Endodermal cell (in vitro differentiated cells): Measurements from ENCODE around the gene CHST11. TPM values are rescaled to one million over a fixed set of nuclear protein-coding genes. Genes with fewer than 3 reads are reported as not detected.

Experiments
- DNase-seq: peaks from one replicate; pipeline ENCODE4 v3.0.0-alpha.2; 2017
- H3K27ac ChIP-seq: 2 replicates; pipeline ENCODE4 v1.5.1; 2013; ENCODE audit warnings: mild to moderate bottlenecking, low read depth, low read length, moderate library complexity
- H3K27me3 ChIP-seq: 2 replicates; pipeline ENCODE4 v1.6.1; 2013; ENCODE audit warnings: mild to moderate bottlenecking, low read length, moderate library complexity; ENCODE audit not compliant: insufficient read depth, control insufficient read depth, poor library complexity, severe bottlenecking
- H3K36me3 ChIP-seq: 2 replicates; pipeline ENCODE4 v1.7.0; 2013; ENCODE audit warnings: mild to moderate bottlenecking, low read length, moderate library complexity; ENCODE audit not compliant: control insufficient read depth, insufficient read depth
- H3K4me1 ChIP-seq: one replicate; pipeline ENCODE4 v1.7.0; 2013; ENCODE audit warnings: low read length; ENCODE audit not compliant: control insufficient read depth, insufficient read depth
- H3K4me3 ChIP-seq: 2 replicates; pipeline ENCODE4 v1.5.1; 2013; ENCODE audit warnings: mild to moderate bottlenecking, low read length, moderate library complexity
- H3K9ac ChIP-seq: 2 replicates; pipeline ENCODE4 v1.6.1; 2013; ENCODE audit warnings: mild to moderate bottlenecking, low read length, moderate library complexity; ENCODE audit not compliant: poor library complexity, severe bottlenecking; ENCODE audit errors: extremely low read depth
- H3K9me3 ChIP-seq: 2 replicates; pipeline ENCODE4 v1.6.1; 2013; ENCODE audit warnings: mild to moderate bottlenecking, low read length, moderate library complexity; ENCODE audit not compliant: control insufficient read depth
- H3K27ac Mint-ChIP-seq: 2 replicates; pipeline ENCODE4 v1.8.0; 2020; ENCODE audit warnings: mixed read lengths
- H3K27me3 Mint-ChIP-seq: 2 replicates; pipeline ENCODE4 v1.8.0; 2021; ENCODE audit warnings: mild to moderate bottlenecking, mixed read lengths; ENCODE audit not compliant: insufficient read depth
- H3K36me3 Mint-ChIP-seq: 2 replicates; pipeline ENCODE4 v1.8.0; 2020; ENCODE audit warnings: low read depth, mixed read lengths
- H3K4me1 Mint-ChIP-seq: 2 replicates; pipeline ENCODE4 v1.8.0; 2020; ENCODE audit warnings: mixed read lengths
- H3K4me3 Mint-ChIP-seq: 2 replicates; pipeline ENCODE4 v1.8.0; 2020; ENCODE audit warnings: mild to moderate bottlenecking, moderate library complexity, mixed read lengths
- H3K9me3 Mint-ChIP-seq: 2 replicates; pipeline ENCODE4 v1.8.0; 2020; ENCODE audit warnings: mild to moderate bottlenecking, mixed read lengths
- CTCF ChIP-seq: fragments of 200-600 bp; sonication (generic); conservative IDR thresholded peaks from 2 replicates; pipeline ENCODE4 v1.5.0; 2021; ENCODE audit warnings: antibody characterized with exemption, mild to moderate bottlenecking
- WGBS, 2 experiments: methylation state at CpG; one replicate each; pipeline versions ENCODE4 v1.1.5 to v1.1.7; 2013; ENCODE audit warnings: missing lambda C conversion rate in 2 of 2, mixed read lengths in 1 of 2; ENCODE audit not compliant: insufficient coverage in 1 of 2, insufficient read length in 1 of 2; 5-methylcytosine and 5-hydroxymethylcytosine counted together
- total RNA-seq, 2 donors: library from RNA; stranded (reverse); fragmentation: NEBNext Ultra II Directional in 1 of 2; extraction: Animal tissue kit (Norgen Biotek cat#: 25700) in 1 of 2; gene quantifications; 2 replicates in 1 of 2; 3 replicates in 1 of 2; pipeline ENCODE4 v1.2.1, GENCODE V29; 2021

CHST11 gene
- total RNA-seq, 2 donors from 2014 or later, result 30.7 to 36.2 TPM

- TF ChIP-seq CTCF, result no peak
- no peaks in the 10 kb centered on the region for H3K4me1 ChIP-seq
- H3K9me3 ChIP-seq, result peaks cover 4% of the 10 kb centered on the region
- no peak for DNase-seq
- 92 to 96% methylated on average over 3 to 4 of the region's 4 CpGs for WGBS, 2 experiments
- no peaks in the 10 kb centered on the region for H3K27me3 Mint-ChIP-seq
- no peak overlapping the region for H3K4me3 Mint-ChIP-seq
- H3K9me3 Mint-ChIP-seq, result no peaks in the 10 kb centered on the region
- no peak overlapping the region for H3K9ac ChIP-seq
- no peak overlapping the region for H3K27ac Mint-ChIP-seq
- H3K4me1 Mint-ChIP-seq, result peaks cover 17% of the 10 kb centered on the region
- H3K27me3 ChIP-seq, result no peaks in the 10 kb centered on the region
- peaks cover 13% of the 10 kb centered on the region for H3K36me3 ChIP-seq
- no peak overlapping the region for H3K27ac ChIP-seq
- no peak overlapping the region for H3K4me3 ChIP-seq
- H3K36me3 Mint-ChIP-seq, result peaks cover 15% of the 10 kb centered on the region
Observed at GRCh38 chr12:104648756-104649155, 192.0 kb downstream of the CHST11 start.

DNA sequence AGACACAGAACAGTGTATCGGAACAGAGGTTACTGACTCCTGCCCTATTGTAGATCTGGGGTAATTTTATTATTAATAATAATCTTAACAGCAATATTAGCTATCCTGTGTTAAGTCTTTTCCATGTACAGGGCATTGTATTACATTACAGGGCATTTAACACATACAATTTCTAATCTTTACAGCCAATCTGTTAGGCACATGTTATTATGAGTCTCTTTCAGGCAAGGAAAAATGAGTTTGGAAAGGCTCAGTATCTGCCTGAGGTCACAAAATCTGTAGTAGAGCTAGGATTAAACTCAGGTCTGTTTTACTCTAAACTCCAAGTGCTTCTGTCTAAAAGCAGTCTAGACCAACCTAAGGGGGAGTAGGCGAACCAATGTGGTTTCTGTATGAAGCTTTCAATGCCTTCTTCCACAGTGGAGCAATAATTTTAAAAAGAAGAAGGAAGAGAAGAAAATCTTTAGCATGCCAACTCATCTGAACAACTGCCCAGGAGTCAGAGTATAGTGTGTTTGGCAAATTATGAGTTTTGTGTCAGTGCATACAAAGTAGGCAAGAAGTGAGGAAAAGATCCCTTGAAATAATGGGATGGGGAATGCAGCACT is 192.6 kb downstream of the CHST11 start:
- Histone ChIP-seq H3K9ac (no peak overlapping the region), H3K9me3 (peaks cover 4% of the 10 kb centered on the region), H3K27me3 (no peaks in the 10 kb centered on the region), H3K36me3 (peaks cover 13% of the 10 kb centered on the region), H3K27ac (no peak overlapping the region), H3K4me1 (no peaks in the 10 kb centered on the region), H3K4me3 (no peak overlapping the region)
- Mint-ChIP-seq H3K4me1 (peaks cover 19% of the 10 kb centered on the region), H3K9me3 (no peaks in the 10 kb centered on the region), H3K27me3 (no peaks in the 10 kb centered on the region), H3K4me3 (no peak overlapping the region), H3K27ac (no peak overlapping the region), H3K36me3 (peaks cover 15% of the 10 kb centered on the region)
- WGBS, 2 experiments, result 94% methylated on average over 1 of the region's 2 CpGs; no CpG with 5 or more reads in 1 of the 2 experiments
- no peak for TF ChIP-seq CTCF
- no peak for DNase-seq

DNA sequence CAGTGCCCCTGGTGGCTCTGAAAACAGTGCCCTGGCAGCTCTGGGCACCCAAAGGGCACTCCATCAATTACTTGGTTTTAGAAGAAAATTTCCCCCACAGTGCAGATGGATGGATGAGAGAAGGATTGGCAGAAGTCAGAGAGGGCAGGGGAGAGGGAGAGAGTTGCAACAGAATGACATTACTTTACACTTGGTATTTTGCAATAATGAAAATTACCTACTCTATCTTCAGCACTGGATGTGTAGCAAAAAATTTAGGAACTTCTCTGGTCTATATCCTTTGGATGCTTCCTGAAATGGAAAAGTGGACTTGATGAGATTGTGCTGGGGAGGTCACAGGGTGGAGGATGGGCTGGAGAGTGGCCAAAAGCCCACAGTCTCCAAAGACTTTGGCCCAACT is 193.2 kb downstream of the CHST11 start:
- H3K27me3 Mint-ChIP-seq, result no peaks in the 10 kb centered on the region
- no peak for TF ChIP-seq CTCF
- H3K4me3 ChIP-seq, result no peak overlapping the region
- no peaks in the 10 kb centered on the region for H3K9me3 Mint-ChIP-seq
- no peak overlapping the region for H3K9ac ChIP-seq
- no peak for DNase-seq
- peaks cover 23% of the 10 kb centered on the region for H3K4me1 Mint-ChIP-seq
- peaks cover 15% of the 10 kb centered on the region for H3K36me3 Mint-ChIP-seq
- H3K4me1 ChIP-seq, result no peaks in the 10 kb centered on the region
- H3K27ac ChIP-seq, result no peak overlapping the region
- peaks cover 13% of the 10 kb centered on the region for H3K36me3 ChIP-seq
- H3K27ac Mint-ChIP-seq, result no peak overlapping the region
- H3K4me3 Mint-ChIP-seq, result no peak overlapping the region
- H3K9me3 ChIP-seq, result peaks cover 4% of the 10 kb centered on the region
- H3K27me3 ChIP-seq, result no peaks in the 10 kb centered on the region
